ENCODE measurements around the gene THEMIS. TPM values are rescaled to one million over a fixed set of nuclear protein-coding genes. Genes with fewer than 3 reads are reported as not detected.

THEMIS gene
- total RNA-seq, 4 donors from 2014 or later = 1.6 TPM; not detected in 3

DNA sequence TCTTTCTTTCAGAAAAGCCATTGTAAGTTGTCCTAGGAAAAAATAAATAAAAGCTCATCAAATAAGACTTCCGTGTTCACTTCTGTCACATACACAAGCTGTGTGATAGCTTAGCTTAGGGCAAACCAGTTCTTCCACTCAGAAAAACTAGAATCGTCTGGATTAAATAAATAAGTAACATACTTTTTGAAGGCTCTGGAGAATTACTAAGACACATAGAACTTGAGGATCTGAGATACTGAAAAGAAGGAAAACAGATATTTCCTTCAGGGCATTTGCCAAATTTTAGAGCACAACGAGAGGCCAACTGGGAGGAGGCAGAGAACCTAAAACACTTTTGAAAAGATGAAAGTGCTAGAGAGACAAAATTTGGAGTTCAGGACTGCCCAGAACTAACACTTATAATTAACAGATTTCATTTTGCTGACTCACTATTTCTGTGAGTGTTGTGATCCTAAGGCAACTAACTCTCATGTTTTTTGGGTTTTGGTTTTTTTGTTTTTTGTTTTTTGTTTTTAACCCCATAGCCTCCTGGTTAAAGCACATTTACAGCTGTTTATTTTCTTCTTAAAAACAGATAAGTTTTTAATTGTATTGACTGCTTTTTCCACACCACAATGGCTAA, 38.7 kb upstream of the THEMIS start:
- TF ChIP-seq POLR2A (IDR thresholded peaks at IDR 0.05) (no peak), EP300 (IDR thresholded peaks at IDR 0.05) (no peak), POLR2AphosphoS5 (IDR thresholded peaks at IDR 0.05) (no peak)
- TF ChIP-seq, protein P1, sequence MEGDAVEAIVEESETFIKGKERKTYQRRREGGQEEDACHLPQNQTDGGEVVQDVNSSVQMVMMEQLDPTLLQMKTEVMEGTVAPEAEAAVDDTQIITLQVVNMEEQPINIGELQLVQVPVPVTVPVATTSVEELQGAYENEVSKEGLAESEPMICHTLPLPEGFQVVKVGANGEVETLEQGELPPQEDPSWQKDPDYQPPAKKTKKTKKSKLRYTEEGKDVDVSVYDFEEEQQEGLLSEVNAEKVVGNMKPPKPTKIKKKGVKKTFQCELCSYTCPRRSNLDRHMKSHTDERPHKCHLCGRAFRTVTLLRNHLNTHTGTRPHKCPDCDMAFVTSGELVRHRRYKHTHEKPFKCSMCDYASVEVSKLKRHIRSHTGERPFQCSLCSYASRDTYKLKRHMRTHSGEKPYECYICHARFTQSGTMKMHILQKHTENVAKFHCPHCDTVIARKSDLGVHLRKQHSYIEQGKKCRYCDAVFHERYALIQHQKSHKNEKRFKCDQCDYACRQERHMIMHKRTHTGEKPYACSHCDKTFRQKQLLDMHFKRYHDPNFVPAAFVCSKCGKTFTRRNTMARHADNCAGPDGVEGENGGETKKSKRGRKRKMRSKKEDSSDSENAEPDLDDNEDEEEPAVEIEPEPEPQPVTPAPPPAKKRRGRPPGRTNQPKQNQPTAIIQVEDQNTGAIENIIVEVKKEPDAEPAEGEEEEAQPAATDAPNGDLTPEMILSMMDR (IDR thresholded peaks at IDR 0.05) = no peak
- no peak overlapping the region for H3K27ac ChIP-seq
- DNase-seq (ENCODE audit: low spot score in 2 of 2) = no peak

DNA sequence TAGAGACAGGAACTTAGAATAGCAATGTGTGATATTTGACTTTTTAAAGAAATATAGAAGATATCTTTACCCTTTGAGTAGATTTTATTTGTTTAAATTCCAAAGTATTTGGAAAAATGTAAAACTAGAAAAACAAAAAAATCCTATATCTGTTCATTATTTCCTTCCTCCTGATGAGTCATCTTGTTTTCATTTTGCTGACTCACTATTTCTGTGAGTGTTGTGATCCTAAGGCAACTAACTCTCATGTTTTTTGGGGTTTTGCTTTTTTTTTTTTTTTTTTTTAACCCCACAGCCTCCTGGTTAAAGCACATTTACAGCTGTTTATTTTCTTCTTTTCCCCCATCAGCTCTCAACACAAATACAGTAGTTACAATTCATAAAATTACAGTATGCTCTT, 37.8 kb upstream of the THEMIS start:
- no peak for DNase-seq (ENCODE audit: low spot score in 2 of 2)
- Histone ChIP-seq H3K9me3 (no peaks in the 10 kb centered on the region), H3K36me3 (no peaks in the 10 kb centered on the region), H3K27ac (no peak overlapping the region), H3K27me3 (no peaks in the 10 kb centered on the region), H3K4me3 (no peak overlapping the region), H3K4me1 (peaks cover 9% of the 10 kb centered on the region)
- TF ChIP-seq POLR2A (IDR thresholded peaks at IDR 0.05) = no peak
- TF ChIP-seq POLR2AphosphoS5 (IDR thresholded peaks at IDR 0.05) = no peak
- TF ChIP-seq, protein P1 (IDR thresholded peaks at IDR 0.05) = no peak
- no peak for TF ChIP-seq EP300 (IDR thresholded peaks at IDR 0.05)

More for the DNA sequence above, 38.7 kb upstream of the THEMIS start:
- Histone ChIP-seq H3K9me3 (no peaks in the 10 kb centered on the region), H3K4me3 (no peak overlapping the region), H3K36me3 (no peaks in the 10 kb centered on the region), H3K4me1 (peaks cover 9% of the 10 kb centered on the region), H3K27me3 (no peaks in the 10 kb centered on the region)
- WGBS = 21% methylated on average over 3 of the region's 3 CpGs

DNA sequence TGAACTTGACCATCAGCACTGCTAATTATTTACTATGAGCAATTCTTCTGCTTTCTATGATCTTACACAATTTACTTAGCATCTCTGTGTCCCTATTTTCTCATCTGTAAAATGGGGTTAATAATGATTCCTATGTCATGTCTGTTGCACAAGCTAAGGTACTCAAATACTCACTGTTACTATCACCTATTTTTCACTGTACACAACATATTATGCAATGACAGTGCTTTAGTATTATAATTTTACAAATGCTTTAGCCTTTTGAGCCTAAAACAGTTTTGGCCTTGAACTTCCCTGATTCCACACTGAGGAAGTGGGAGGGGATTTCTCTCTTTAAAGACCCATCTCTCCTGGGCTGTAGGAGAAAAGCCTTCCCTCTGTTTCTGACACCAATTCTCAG, 36.9 kb upstream of the THEMIS start:
- no peak overlapping the region for H3K27ac ChIP-seq
- DNase-seq (ENCODE audit: low spot score in 2 of 2) = no peak
- no peaks in the 10 kb centered on the region for H3K36me3 ChIP-seq
- peaks cover 9% of the 10 kb centered on the region for H3K4me1 ChIP-seq
- TF ChIP-seq POLR2A (IDR thresholded peaks at IDR 0.05) (no peak), EP300 (IDR thresholded peaks at IDR 0.05) (no peak), POLR2AphosphoS5 (IDR thresholded peaks at IDR 0.05) (no peak)
- TF ChIP-seq, protein P1 (IDR thresholded peaks at IDR 0.05) = no peak
- H3K9me3 ChIP-seq = no peaks in the 10 kb centered on the region
- no peak overlapping the region for H3K4me3 ChIP-seq
- H3K27me3 ChIP-seq = no peaks in the 10 kb centered on the region

DNA sequence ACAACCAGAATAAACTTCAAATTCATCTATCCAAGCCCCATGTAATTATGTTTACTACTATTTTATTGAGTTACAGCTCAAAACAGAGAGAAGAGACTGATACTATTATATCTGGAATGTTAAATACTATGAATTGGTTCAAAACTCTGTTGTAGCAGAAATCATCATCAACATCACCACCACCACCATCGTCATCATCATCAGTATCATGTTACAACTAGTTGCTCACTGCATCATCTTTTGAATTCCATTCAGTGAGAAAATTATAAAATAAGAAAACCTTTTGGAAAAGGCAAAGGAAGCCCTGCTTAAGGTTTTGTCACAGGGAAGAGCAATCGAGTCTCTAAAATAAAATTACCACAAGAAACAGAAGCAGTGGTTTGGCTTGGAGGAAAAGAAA, 36.2 kb upstream of the THEMIS start:
- 71% methylated on average over 2 of the region's 2 CpGs for WGBS
- no peak for DNase-seq (ENCODE audit: low spot score in 2 of 2)
- no peaks in the 10 kb centered on the region for H3K36me3 ChIP-seq
- H3K9me3 ChIP-seq = no peaks in the 10 kb centered on the region
- H3K4me1 ChIP-seq = peaks cover 9% of the 10 kb centered on the region
- H3K27ac ChIP-seq = no peak overlapping the region
- TF ChIP-seq POLR2AphosphoS5 (IDR thresholded peaks at IDR 0.05) (no peak), EP300 (IDR thresholded peaks at IDR 0.05) (no peak), POLR2A (IDR thresholded peaks at IDR 0.05) (no peak)
- TF ChIP-seq, protein P1 (IDR thresholded peaks at IDR 0.05) = no peak
- no peaks in the 10 kb centered on the region for H3K27me3 ChIP-seq
- no peak overlapping the region for H3K4me3 ChIP-seq

DNA sequence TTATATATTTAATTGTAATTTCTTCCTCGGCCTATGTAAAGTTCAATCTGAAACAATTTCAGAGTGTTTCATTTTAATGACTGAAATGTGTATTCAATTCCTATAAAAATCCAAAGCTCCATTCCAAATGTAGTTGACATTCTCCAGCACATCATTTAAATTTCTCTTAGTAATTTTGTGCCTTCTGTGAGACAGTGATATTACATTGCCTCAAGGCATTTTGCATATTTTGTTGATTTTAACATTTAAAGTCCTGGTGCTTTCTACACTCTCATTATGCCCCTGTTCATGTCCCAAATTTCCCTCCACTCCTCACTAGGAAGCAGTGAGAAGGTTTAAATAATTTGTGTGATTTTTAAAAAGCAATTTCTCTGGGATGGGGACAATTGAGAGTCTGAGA, 34.1 kb upstream of the THEMIS start:
- WGBS = 63% methylated on average over 1 of the region's 1 CpG
- Histone ChIP-seq H3K27ac (no peak overlapping the region), H3K9me3 (no peaks in the 10 kb centered on the region), H3K4me3 (no peak overlapping the region), H3K36me3 (no peaks in the 10 kb centered on the region), H3K27me3 (no peaks in the 10 kb centered on the region), H3K4me1 (peaks cover 9% of the 10 kb centered on the region)
- DNase-seq (ENCODE audit: low spot score in 2 of 2) = no peak
- TF ChIP-seq POLR2AphosphoS5 (IDR thresholded peaks at IDR 0.05) (no peak), EP300 (IDR thresholded peaks at IDR 0.05) (no peak), POLR2A (IDR thresholded peaks at IDR 0.05) (no peak)
- TF ChIP-seq, protein P1 (IDR thresholded peaks at IDR 0.05) = no peak

Measured in suprapubic skin (tissue), 4 donors.